SW480 (cell line): ENCODE results near the gene MUCL1.

ENCODE experiments used
- DNase-seq: peaks from one replicate; pipeline ENCODE4 v3.0.0-alpha.2; 2016; ENCODE audit warnings: low spot score

MUCL1 gene

DNA sequence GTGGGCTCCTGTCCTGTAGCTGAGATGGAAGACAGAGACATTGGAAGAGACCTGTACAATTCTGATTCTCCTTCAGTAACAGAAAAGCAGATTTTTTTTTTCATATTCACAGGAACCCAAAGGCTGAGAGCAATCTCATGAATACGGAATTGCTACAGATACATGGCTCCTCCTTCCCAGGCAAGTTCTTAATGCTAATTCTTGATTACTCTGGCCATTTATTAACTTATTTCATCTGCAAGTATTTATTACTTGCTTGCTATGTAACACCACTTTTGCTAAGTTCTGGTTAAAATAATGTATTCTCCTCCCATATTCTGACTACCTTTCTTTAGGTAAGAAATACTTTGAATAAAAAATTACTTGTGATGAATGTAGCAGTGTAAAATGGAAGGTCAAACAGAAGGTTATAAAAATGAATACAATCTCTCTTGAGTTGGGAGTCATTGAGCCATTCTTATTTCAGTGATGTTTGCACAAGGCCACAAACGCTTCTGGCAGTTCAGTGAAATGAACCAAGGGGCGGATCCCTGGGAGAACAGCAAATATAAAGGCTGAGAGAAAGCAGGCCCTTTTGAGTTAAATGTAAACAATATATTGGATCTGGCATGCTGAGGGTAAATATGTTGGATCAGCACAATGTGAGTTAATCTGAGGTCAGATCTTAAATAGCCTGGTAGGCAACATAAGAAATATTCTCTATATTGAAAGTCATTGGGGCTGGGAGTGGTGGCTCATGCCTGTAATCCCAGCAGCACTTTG, 37.6 kb downstream of the MUCL1 start:
- peak; percentile 77 for DNase-seq
